B cell (primary cell): Measurements from ENCODE around the gene NBL1. TPM values are rescaled to one million over a fixed set of nuclear protein-coding genes. Genes with fewer than 3 reads are reported as not detected.

Experiments
- ATAC-seq: fragments of 200-7000 bp; cut with Tn5 transposase; one replicate; pipeline ENCODE4 v1.10.0; 2021; ENCODE audit warnings: low read depth, mild to moderate bottlenecking, moderate number of reproducible peaks, moderate library complexity
- CTCF ChIA-PET: fragments of 350-600 bp; sonication (Branson Sonifier 250); formaldehyde crosslinking; loops from one replicate; lab custom pipeline; 2021; ENCODE audit warnings: antibody characterized with exemption, inconsistent platforms; lab: Charles Lee
- POLR2A ChIA-PET: fragments of 350-600 bp; sonication (Branson Sonifier 250); formaldehyde crosslinking; loops from one replicate; lab custom pipeline; 2021; ENCODE audit warnings: antibody characterized with exemption; lab: Charles Lee
- DNase-seq: peaks from one replicate; pipeline ENCODE4 v3.0.0; 2013
- H2AFZ ChIP-seq: 2 replicates; pipeline ENCODE4 v1.6.1; 2012; ENCODE audit warnings: mild to moderate bottlenecking, low read depth, low read length; ENCODE audit not compliant: insufficient read depth, poor library complexity, severe bottlenecking
- H3K27ac ChIP-seq, 2 donors: 1 replicate in 1 of 2; 2 replicates in 1 of 2; pipeline ENCODE4 v1.5.1; 2012 to 2013; ENCODE audit warnings: low read length in 2 of 2, mild to moderate bottlenecking in 2 of 2, moderate library complexity in 1 of 2
- H3K27me3 ChIP-seq, 4 experiments: fragments of 200-600 bp in 1 of 4; sonication (generic) in 1 of 4; replicated peaks in 1 of 4; 1 replicate in 2 of 4; 2 replicates in 2 of 4; pipeline versions ENCODE4 v1.6.1 to v1.7.0; 2013 to 2016; ENCODE audit warnings: low read length in 3 of 4, mild to moderate bottlenecking in 2 of 4, mixed read lengths in 1 of 4, moderate library complexity in 1 of 4; ENCODE audit not compliant: insufficient read depth in 4 of 4, control insufficient read depth in 3 of 4; ENCODE audit errors: control extremely low read depth in 1 of 4
- H3K36me3 ChIP-seq, 2 experiments: replicated peaks in 1 of 2; 1 replicate in 1 of 2; 2 replicates in 1 of 2; pipeline versions ENCODE4 v1.6.1 to v1.7.1; 2013; ENCODE audit warnings: low read length in 1 of 2; ENCODE audit not compliant: insufficient read depth in 2 of 2, control insufficient read depth in 1 of 2; ENCODE audit errors: control extremely low read depth in 1 of 2, extremely low read depth in 1 of 2
- H3K4me1 ChIP-seq, 2 donors: fragments of 200-600 bp in 1 of 2; sonication (generic) in 1 of 2; 1 replicate in 1 of 2; 2 replicates in 1 of 2; pipeline versions ENCODE4 v1.5.1 to v1.6.1; 2013 to 2017; ENCODE audit warnings: low read length in 2 of 2; ENCODE audit not compliant: control insufficient read depth in 2 of 2, insufficient read depth in 2 of 2
- H3K4me2 ChIP-seq: replicated peaks from 2 replicates; pipeline ENCODE3; 2012; ENCODE audit warnings: mild to moderate bottlenecking, low read depth, low read length; ENCODE audit not compliant: poor library complexity, severe bottlenecking
- H3K4me3 ChIP-seq, 5 experiments: fragments of 200-600 bp in 1 of 5; sonication (generic) in 1 of 5; 1 replicate in 3 of 5; 2 replicates in 2 of 5; pipeline versions ENCODE4 v1.5.1 to v1.7.0; 2011 to 2016; ENCODE audit warnings: low read length in 4 of 5, mild to moderate bottlenecking in 4 of 5, low read depth in 2 of 5, control low read depth in 1 of 5, moderate library complexity in 1 of 5; ENCODE audit not compliant: insufficient read depth in 1 of 5; ENCODE audit errors: control extremely low read depth in 1 of 5, extremely low read depth in 1 of 5
- H3K79me2 ChIP-seq: fragments of 200-600 bp; sonication (generic); one replicate; pipeline ENCODE4 v1.6.0; 2016; ENCODE audit warnings: low read length; ENCODE audit not compliant: control insufficient read depth, insufficient read depth
- H3K9ac ChIP-seq: fragments of 200-600 bp; sonication (generic); 2 replicates; pipeline ENCODE4 v1.6.1; 2017; ENCODE audit warnings: mild to moderate bottlenecking, low read length, moderate library complexity
- H3K9me3 ChIP-seq, 3 donors: one replicate each; pipeline versions ENCODE4 v1.6.1 to v1.7.1; 2013; ENCODE audit warnings: low read length in 2 of 3; ENCODE audit not compliant: control insufficient read depth in 2 of 3, insufficient read depth in 1 of 3; ENCODE audit errors: control extremely low read depth in 1 of 3
- H4K20me1 ChIP-seq: 2 replicates; pipeline ENCODE4 v1.6.0; 2012; ENCODE audit warnings: mild to moderate bottlenecking, low read length; ENCODE audit not compliant: insufficient read depth, control insufficient read depth, poor library complexity, severe bottlenecking
- H3K27ac Mint-ChIP-seq: one replicate; pipeline ENCODE4 v1.8.0; 2021; ENCODE audit warnings: mixed read lengths
- H3K27me3 Mint-ChIP-seq: one replicate; pipeline ENCODE4 v1.8.0; 2021; ENCODE audit warnings: mixed read lengths
- H3K4me1 Mint-ChIP-seq: one replicate; pipeline ENCODE4 v1.8.0; 2021; ENCODE audit warnings: mixed read lengths
- H3K4me3 Mint-ChIP-seq: one replicate; pipeline ENCODE4 v1.8.0; 2021; ENCODE audit warnings: mixed read lengths
- H3K9me3 Mint-ChIP-seq: one replicate; pipeline ENCODE4 v1.8.0; 2022; ENCODE audit warnings: mixed read lengths; ENCODE audit not compliant: insufficient read depth
- CTCF ChIP-seq: fragments of 200-600 bp; IDR thresholded peaks from one replicate; pipeline ENCODE4 v1.8.0; 2022; ENCODE audit warnings: antibody characterized with exemption, mild to moderate bottlenecking
- EZH2 ChIP-seq: IDR thresholded peaks from 2 replicates; pipeline ENCODE4 v1.6.1; 2012; ENCODE audit warnings: borderline replicate concordance, low read depth, mild to moderate bottlenecking, moderate library complexity, low read length; ENCODE audit not compliant: insufficient read depth, poor library complexity, severe bottlenecking
- WGBS: methylation state at CpG from one replicate; pipeline ENCODE4 v1.1.5; 2013; ENCODE audit warnings: missing lambda C conversion rate; ENCODE audit not compliant: insufficient coverage; 5-methylcytosine and 5-hydroxymethylcytosine counted together
- intact Hi-C: fragments of 100-400 bp; cut with micrococcal nuclease; formaldehyde crosslinking; loops from one replicate; pipeline ENCODE4 v1.10.0; 2022
- polyA plus RNA-seq: library from polyadenylated mRNA; depleted of rRNA; stranded (reverse); fragments of >200 nt; gene quantifications from 2 replicates; pipeline ENCODE4 v1.2.3, GENCODE V29; 2012
- total RNA-seq, 2 donors: library from RNA; stranded (reverse); fragments of 120-200 nt in 1 of 2; gene quantifications; 1 replicate in 1 of 2; 2 replicates in 1 of 2; pipeline versions ENCODE4 v1.2.3 to v1.2.4, GENCODE V29; 2013 to 2022

NBL1 gene
- total and polyA plus RNA-seq, 2 donors (not counting 1 experiment from before 2014, with no cell fraction given): 0.74 to 0.97 TPM

GRCh38 chr1:19622204-19622603, 21.9 kb upstream of the NBL1 start:
- no CpG with 5 or more reads among the region's 1 CpG for WGBS
- Mint-ChIP-seq H3K27me3 (no peaks in the 10 kb centered on the region), H3K9me3 (no peaks in the 10 kb centered on the region), H3K4me1 (no peaks in the 10 kb centered on the region), H3K27ac (no peak overlapping the region), H3K4me3 (no peak overlapping the region)
- H3K4me3 ChIP-seq: no peak overlapping the region
- no peak for DNase-seq
- TF ChIP-seq EZH2 (no peak), CTCF (no peak)
- no peaks in the 10 kb centered on the region for H3K4me1 ChIP-seq
- H3K79me2 ChIP-seq: peaks cover 35% of the 10 kb centered on the region
- peaks cover 13 to 48% of the 10 kb centered on the region in 2 experiments for H3K36me3 ChIP-seq
- H3K9me3 ChIP-seq: no peaks in the 10 kb centered on the region
- no peak for ATAC-seq
- H4K20me1 ChIP-seq: peaks cover 34% of the 10 kb centered on the region
- no peaks in the 10 kb centered on the region for H3K27me3 ChIP-seq
- ChIA-PET CTCF (no interaction called here), POLR2A (interaction anchor here (0.6 kb wide), 1 partner anchor 20 kb away, joined by 4 read pairs; no protein-coding TSS in a partner anchor)
- no peak overlapping the region for H2AFZ ChIP-seq
- no peak overlapping the region for H3K4me2 ChIP-seq
- H3K27ac ChIP-seq: no peak overlapping the region
- H3K9ac ChIP-seq: no peak overlapping the region
- intact Hi-C loops: no loop called here

- Histone ChIP-seq H3K4me3 (no peak overlapping the region), H3K4me2 (no peak overlapping the region), H3K9ac (no peak overlapping the region), H3K36me3 (peaks cover 13 to 53% of the 10 kb centered on the region in 2 experiments), H3K27ac (no peak overlapping the region), H3K27me3 (no peaks in the 10 kb centered on the region), H2AFZ (no peak overlapping the region), H3K9me3 (no peaks in the 10 kb centered on the region), H3K4me1 (no peaks in the 10 kb centered on the region), H4K20me1 (peaks cover 33% of the 10 kb centered on the region), H3K79me2 (peaks cover 30% of the 10 kb centered on the region)
- no peak for ATAC-seq
- no CpG with 5 or more reads among the region's 3 CpGs for WGBS
- Mint-ChIP-seq H3K27me3 (no peaks in the 10 kb centered on the region), H3K9me3 (no peaks in the 10 kb centered on the region), H3K4me3 (no peak overlapping the region), H3K4me1 (no peaks in the 10 kb centered on the region), H3K27ac (no peak overlapping the region)
- ChIA-PET POLR2A (no interaction called here), CTCF (no interaction called here)
- TF ChIP-seq CTCF (no peak), EZH2 (no peak)
- DNase-seq: no peak
- intact Hi-C loops: no loop called here
These were observed 20.6 kb upstream of the NBL1 start for GRCh38 chr1:19623523-19623922.
